ENCODE data around the gene MBOAT1.
"Not testable (repeated sequence)": the region's sequence is repeated elsewhere in the genome, so short reads cannot be mapped to it uniquely, and the experiment has no call there.

MBOAT1 gene

GRCh38 chr6:20212392-20213111, at the start of gene MBOAT1:
TSS of gene MBOAT1 (minus strand) at chr6:20212469. CDS start at chr6:20212234, 235 bp downstream.
- peak; percentile 75 for DNase-seq
- ATAC-seq = peak; percentile 93

GRCh38 chr6:20261685-20262084, 49.4 kb upstream of the MBOAT1 start:
- DNase-seq (no peak), ATAC-seq (no peak)

- DNase-seq (no peak), ATAC-seq (no peak)
Measured at GRCh38 chr6:20260360-20260759, 48.1 kb upstream of the MBOAT1 start.

GRCh38 chr6:20259316-20260049, 47.2 kb upstream of the MBOAT1 start:
- DNase-seq (no peak), ATAC-seq (no peak)

GRCh38 chr6:20255428-20255827, 43.2 kb upstream of the MBOAT1 start:
- no peak for DNase-seq
- no peak for ATAC-seq

GRCh38 chr6:20254295-20254694, 42.0 kb upstream of the MBOAT1 start:
- no peak for ATAC-seq
- DNase-seq = no peak

- no peak for ATAC-seq
Measured at GRCh38 chr6:20253021-20253420, 40.8 kb upstream of the MBOAT1 start.

GRCh38 chr6:20252311-20252710, 40.0 kb upstream of the MBOAT1 start:
- ATAC-seq (no peak), DNase-seq (no peak)

More at GRCh38 chr6:20253021-20253420, 40.8 kb upstream of the MBOAT1 start:
- no peak for DNase-seq

- no peak for DNase-seq
- ATAC-seq = no peak
Measured at GRCh38 chr6:20251525-20251924, 39.3 kb upstream of the MBOAT1 start.

GRCh38 chr6:20246125-20246524, 33.9 kb upstream of the MBOAT1 start:
- DNase-seq (no peak), ATAC-seq (no peak)

- not testable (repeated sequence) for DNase-seq, ATAC-seq
Measured at GRCh38 chr6:20244807-20245681, 32.8 kb upstream of the MBOAT1 start.

GRCh38 chr6:20243288-20243687, 31.0 kb upstream of the MBOAT1 start:
- DNase-seq (no peak), ATAC-seq (no peak)

GRCh38 chr6:20242397-20242796, 30.1 kb upstream of the MBOAT1 start:
- no peak for ATAC-seq
- DNase-seq = no peak

- DNase-seq = no peak
Measured at GRCh38 chr6:20241102-20241501, 28.8 kb upstream of the MBOAT1 start.

GRCh38 chr6:20238688-20239587, 26.7 kb upstream of the MBOAT1 start:
- ATAC-seq (no peak), DNase-seq (no peak)

More at GRCh38 chr6:20241102-20241501, 28.8 kb upstream of the MBOAT1 start:
- ATAC-seq = no peak

- no peak for DNase-seq
- no peak for ATAC-seq
Measured at GRCh38 chr6:20237677-20238460, 25.6 kb upstream of the MBOAT1 start.

GRCh38 chr6:20236909-20237600, 24.8 kb upstream of the MBOAT1 start:
- DNase-seq = no peak
- ATAC-seq = no peak

- DNase-seq (no peak), ATAC-seq (no peak)
Measured at GRCh38 chr6:20236344-20236743, 24.1 kb upstream of the MBOAT1 start.

- DNase-seq = no peak
- no peak for ATAC-seq
Measured at GRCh38 chr6:20235041-20235440, 22.8 kb upstream of the MBOAT1 start.

- DNase-seq = no peak
- ATAC-seq = no peak
Measured at GRCh38 chr6:20234136-20234535, 21.9 kb upstream of the MBOAT1 start.

Data from stimulated activated naive CD8-positive, alpha-beta T cell treated with anti-CD3 and anti-CD28 coated beads, Interleukin-15, Interleukin-2, amounts not matched to agents 100 U/mL and 50 U/mL, for 24 hours (primary cell).